SK-N-SH (cell line): ENCODE measurements around the gene MBD4. TPM values are rescaled to one million over a fixed set of nuclear protein-coding genes. Genes with fewer than 3 reads are reported as not detected.

Experiments used
- CTCF ChIA-PET: fragments of 300-600, 350-600 bp; formaldehyde crosslinking; extraction: SDS; loops from one replicate; lab custom pipeline; 2021; lab: Yijun Ruan, JAX
- POLR2A ChIA-PET: fragments of 350-600 bp; sonication (Branson Sonifier 250); formaldehyde crosslinking; extraction: SDS; loops from one replicate; lab custom pipeline; 2020; ENCODE audit warnings: antibody characterized with exemption, inconsistent platforms; lab: Yijun Ruan, JAX
- DNase-seq: peaks from one replicate; pipeline ENCODE4 v3.0.0; 2012
- H2AFZ ChIP-seq: fragments of 200-600 bp; sonication (generic); 2 replicates; pipeline ENCODE4 v1.8.1; 2016; ENCODE audit warnings: antibody characterized with exemption, mild to moderate bottlenecking, low read depth
- H3F3A ChIP-seq: fragments of 200-600 bp; sonication (generic); replicated peaks from 2 replicates; pipeline ENCODE3; 2016; ENCODE audit warnings: antibody characterized with exemption, mild to moderate bottlenecking; ENCODE audit not compliant: insufficient read depth
- H3K27ac ChIP-seq, 2 experiments: fragments of 200-500 bp in 1 of 2; fragments of 200-600 bp in 1 of 2; sonication (Bioruptor generic) in 1 of 2; sonication (generic), shearing (Covaris generic) in 1 of 2; 2 replicates each; pipeline versions ENCODE4 v1.5.1 to v1.6.1; 2014 to 2016; ENCODE audit warnings: low read depth in 2 of 2, inconsistent platforms in 1 of 2, low read length in 1 of 2, mild to moderate bottlenecking in 1 of 2, mixed read lengths in 1 of 2
- H3K27me3 ChIP-seq: fragments of 200-600 bp; sonication (generic), shearing (Covaris generic); 2 replicates; pipeline ENCODE4 v1.6.1; 2016; ENCODE audit warnings: mixed run types; ENCODE audit not compliant: insufficient read depth
- H3K36me3 ChIP-seq, 2 experiments: fragments of 200-500 bp in 1 of 2; fragments of 200-600 bp in 1 of 2; sonication (Bioruptor generic) in 1 of 2; sonication (generic) in 1 of 2; replicated peaks in 1 of 2; 2 replicates each; pipeline versions ENCODE3 to v1.5.1; 2014 to 2016; ENCODE audit warnings: low read length in 1 of 2, mild to moderate bottlenecking in 1 of 2; ENCODE audit not compliant: insufficient read depth in 2 of 2, control insufficient read depth in 1 of 2
- H3K4me1 ChIP-seq, 2 experiments: fragments of 200-500 bp in 1 of 2; fragments of 200-600 bp in 1 of 2; sonication (Bioruptor generic) in 1 of 2; sonication (generic), shearing (Covaris generic) in 1 of 2; 2 replicates each; pipeline versions ENCODE4 v1.5.1 to v1.6.1; 2014 to 2016; ENCODE audit warnings: low read depth in 1 of 2, low read length in 1 of 2, mixed run types in 1 of 2; ENCODE audit not compliant: insufficient read depth in 2 of 2, control insufficient read depth in 1 of 2
- H3K4me2 ChIP-seq: fragments of 200-600 bp; sonication (generic), shearing (Covaris generic); 2 replicates; pipeline ENCODE4 v1.6.1; 2017; ENCODE audit warnings: mixed run types
- H3K4me3 ChIP-seq, 2 experiments: fragments of 200-500 bp in 1 of 2; fragments of 200-600 bp in 1 of 2; sonication (Bioruptor generic) in 1 of 2; sonication (generic), shearing (Covaris generic) in 1 of 2; 2 replicates each; pipeline versions ENCODE4 v1.5.1 to v1.8.1; 2014 to 2016; ENCODE audit warnings: low read depth in 2 of 2, inconsistent platforms in 1 of 2, low read length in 1 of 2, mild to moderate bottlenecking in 1 of 2, mixed read lengths in 1 of 2, moderate library complexity in 1 of 2
- H3K79me2 ChIP-seq: fragments of 200-600 bp; sonication (generic); 2 replicates; pipeline ENCODE4 v1.8.1; 2017; ENCODE audit warnings: mild to moderate bottlenecking; ENCODE audit not compliant: insufficient read depth
- H3K9ac ChIP-seq: fragments of 200-600 bp; sonication (generic); 2 replicates; pipeline ENCODE4 v1.6.1; 2017; ENCODE audit warnings: mixed run types
- H3K9me2 ChIP-seq: fragments of 200-600 bp; sonication (generic); 2 replicates; pipeline ENCODE4 v1.6.1; 2017; ENCODE audit warnings: mixed run types
- H3K9me3 ChIP-seq: fragments of 200-600 bp; sonication (generic); 2 replicates; pipeline ENCODE4 v1.6.1; 2017; ENCODE audit warnings: mixed run types, mild to moderate bottlenecking, moderate library complexity
- H4K20me1 ChIP-seq: fragments of 200-600 bp; sonication (generic); 2 replicates; pipeline ENCODE4 v1.6.1; 2017; ENCODE audit warnings: mild to moderate bottlenecking, mixed run types; ENCODE audit not compliant: insufficient read depth
- CHD2 ChIP-seq: fragments of 150-350 bp; IDR thresholded peaks from 2 replicates; pipeline ENCODE4 v1.6.1; 2018; ENCODE audit warnings: low read length; ENCODE audit not compliant: partially characterized antibody
- EZH2phosphoT487 ChIP-seq: fragments of 200-600 bp; sonication (generic); IDR thresholded peaks from 2 replicates; pipeline ENCODE4 v1.6.1; 2017; ENCODE audit warnings: low read depth, mixed run types, mild to moderate bottlenecking, antibody characterized with exemption, moderate library complexity, borderline replicate concordance
- FOXJ3 ChIP-seq: sonication (generic); formaldehyde crosslinking; IDR thresholded peaks from 2 replicates; pipeline ENCODE4 v1.5.1; 2020; ENCODE audit warnings: mild to moderate bottlenecking, missing genetic modification reagents
- GATA2 ChIP-seq: sonication (generic); formaldehyde crosslinking; IDR thresholded peaks from 2 replicates; pipeline ENCODE4 v1.5.0; 2020; ENCODE audit warnings: mild to moderate bottlenecking, missing genetic modification reagents
- MEF2A ChIP-seq: IDR thresholded peaks from 2 replicates; pipeline ENCODE4 v1.4.0; 2012; ENCODE audit warnings: low read depth, borderline replicate concordance
- RXRA ChIP-seq: IDR thresholded peaks from 2 replicates; pipeline ENCODE4 v1.4.0; 2012; ENCODE audit warnings: low read depth, mild to moderate bottlenecking, borderline replicate concordance
- TEAD4 ChIP-seq: IDR thresholded peaks from 2 replicates; pipeline ENCODE4 v1.4.0; 2012; ENCODE audit warnings: mild to moderate bottlenecking, borderline replicate concordance; ENCODE audit not compliant: insufficient read depth
- WGBS: methylation state at CpG from one replicate; pipeline ENCODE4 v1.1.6; 2017; ENCODE audit warnings: low lambda C conversion rate; 5-methylcytosine and 5-hydroxymethylcytosine counted together
- polyA plus RNA-seq, 3 experiments: library from polyadenylated mRNA; depleted of rRNA; stranded (reverse); fragments of >200 nt; gene quantifications; 2 replicates each; pipeline ENCODE4 v1.2.3, GENCODE V29; 2012
- TF ChIP-seq, protein P1 (sequence below): IDR thresholded peaks from 2 replicates; pipeline ENCODE4 v1.4.0; 2012; ENCODE audit warnings: low read depth
- TF ChIP-seq, protein P2 (sequence below): fragments of 150-350 bp; IDR thresholded peaks from 2 replicates; pipeline ENCODE4 v1.6.1; 2016; ENCODE audit warnings: mild to moderate bottlenecking, low read depth, low read length

Gene MBD4
- polyA plus RNA-seq, 1 of the 3 experiments (the other 2 are of a cell fraction), result 11.1 TPM

DNA sequence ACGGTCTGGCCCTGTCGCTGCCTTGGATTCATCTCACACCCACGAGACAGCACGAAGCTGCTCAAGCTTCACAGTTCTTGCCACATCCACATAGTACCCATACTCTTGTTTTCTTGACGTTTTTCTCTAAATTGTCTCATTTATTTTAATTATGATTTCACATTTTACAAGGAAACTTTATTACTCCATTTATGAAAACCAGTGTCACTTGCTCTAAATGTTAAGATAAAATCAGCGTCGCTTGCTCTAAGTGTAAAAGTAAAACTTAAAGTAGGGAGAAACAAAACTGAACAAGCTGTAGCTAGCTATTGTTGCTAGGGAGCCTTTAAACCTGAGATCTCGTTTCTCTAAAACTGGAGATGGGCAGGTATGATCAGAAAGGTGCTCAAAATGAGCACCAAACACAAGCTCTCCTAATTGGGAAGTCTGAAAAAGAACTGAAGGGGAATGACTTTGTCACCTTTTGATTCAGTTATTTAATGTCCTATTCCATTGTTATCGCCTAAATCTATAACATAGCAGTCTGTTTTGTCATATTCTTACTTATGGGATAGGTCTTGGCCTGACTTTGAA is 956 bp upstream of the MBD4 start:
- 0 out of 2 replicates have a peak, but pooled peaks have one; percentile 7 for TF ChIP-seq GATA2 (CRISPR knock-in tag)
- TF ChIP-seq CHD2, result peak; percentile 9
- no peak for TF ChIP-seq MEF2A
- TF ChIP-seq, protein P1, sequence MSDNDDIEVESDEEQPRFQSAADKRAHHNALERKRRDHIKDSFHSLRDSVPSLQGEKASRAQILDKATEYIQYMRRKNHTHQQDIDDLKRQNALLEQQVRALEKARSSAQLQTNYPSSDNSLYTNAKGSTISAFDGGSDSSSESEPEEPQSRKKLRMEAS, result peak; percentile 82; the same call in 1 of the 2 replicates
- TF ChIP-seq EZH2phosphoT487, result no peak
- peak overlapping the region; percentile 78 for H3K9ac ChIP-seq
- peaks cover 19 to 31% of the 10 kb centered on the region in 2 experiments; a peak in 3 of 4 replicates for H3K4me1 ChIP-seq
- no peaks in the 10 kb centered on the region for H3K9me2 ChIP-seq
- no peaks in the 10 kb centered on the region for H3K9me3 ChIP-seq
- H4K20me1 ChIP-seq, result no peaks in the 10 kb centered on the region
- no peaks in the 10 kb centered on the region for H3K27me3 ChIP-seq
- POLR2A ChIA-PET, result interaction anchor here (1.0 to 2.3 kb wide), 3 partner anchors 11 to 125 kb away, joined by 3 to 12 read pairs (median 3); partner anchors contain the start of gene EFCAB12
- H3K27ac ChIP-seq, result peak overlapping the region; percentile 83 to 91
- peak overlapping the region; percentile 57 for H2AFZ ChIP-seq
- H3K79me2 ChIP-seq, result peaks cover 65% of the 10 kb centered on the region
- DNase-seq, result no peak
- H3K4me3 ChIP-seq, result peak overlapping the region; percentile 82 to 93
- H3K4me2 ChIP-seq, result peak overlapping the region; percentile 85
- WGBS, result 6% methylated on average over 9 of the region's 9 CpGs
- peaks cover 25% of the 10 kb centered on the region in 2 experiments for H3K36me3 ChIP-seq
- CTCF ChIA-PET, result interaction anchor here (1.0 to 1.1 kb wide), 2 partner anchors 31 to 124 kb away, joined by 3 read pairs; a partner anchor contains a TSS
- peaks cover 13% of the 10 kb centered on the region for H3F3A ChIP-seq

DNA sequence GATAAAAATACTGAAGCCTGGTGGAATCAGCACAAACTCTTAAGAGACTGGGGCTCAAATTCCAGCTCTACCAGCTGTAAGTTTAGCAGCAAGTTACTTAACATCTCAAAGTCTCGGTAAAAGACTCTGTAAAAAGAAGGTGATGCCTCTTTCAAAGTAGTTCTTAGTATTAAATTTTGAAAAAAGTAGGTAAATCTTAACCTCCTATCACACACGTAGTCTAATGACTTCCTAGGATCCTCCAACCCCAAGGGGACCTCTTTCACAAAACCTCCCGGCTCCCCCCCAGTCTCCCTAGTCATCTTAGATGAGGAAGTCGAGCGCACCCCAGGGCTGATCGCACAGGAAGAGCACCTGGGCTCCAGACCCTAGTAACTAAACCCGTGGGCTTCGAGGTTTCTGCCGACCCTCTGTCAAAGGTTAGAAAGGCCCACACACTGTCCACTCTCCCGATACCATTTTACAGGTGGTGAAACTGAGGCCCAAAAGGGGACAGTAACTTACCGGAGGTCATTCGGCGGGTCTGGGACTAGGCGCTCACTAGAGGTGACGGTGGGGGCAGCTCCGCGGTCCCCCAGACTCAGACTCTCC is 427 bp downstream of the MBD4 start:
- Histone ChIP-seq H3K79me2 (peaks cover 59% of the 10 kb centered on the region), H3K9me3 (no peaks in the 10 kb centered on the region), H3K27me3 (no peaks in the 10 kb centered on the region), H3K9ac (peak overlapping the region; percentile 92), H3K4me3 (peak overlapping the region; percentile 82 to 93), H3K27ac (peak overlapping the region; percentile 65 to 82; a peak in 3 of 4 replicates), H3K36me3 (peaks cover 36 to 39% of the 10 kb centered on the region in 2 experiments), H3K9me2 (no peaks in the 10 kb centered on the region), H3K4me1 (peaks cover 19 to 31% of the 10 kb centered on the region in 2 experiments; a peak in 3 of 4 replicates), H3F3A (peaks cover 13% of the 10 kb centered on the region), H2AFZ (peak overlapping the region; percentile 90), H4K20me1 (no peaks in the 10 kb centered on the region), H3K4me2 (peak overlapping the region; percentile 80)
- POLR2A ChIA-PET, result interaction anchor here (0.7 to 2.3 kb wide), 5 partner anchors 8 to 162 kb away, joined by 3 to 12 read pairs (median 3); partner anchors contain the start of gene EFCAB12
- WGBS, result under 1% methylated on average over 10 of the region's 17 CpGs
- TF ChIP-seq TEAD4 (no peak), RXRA (no peak), FOXJ3 (no peak)
- TF ChIP-seq, protein P2, sequence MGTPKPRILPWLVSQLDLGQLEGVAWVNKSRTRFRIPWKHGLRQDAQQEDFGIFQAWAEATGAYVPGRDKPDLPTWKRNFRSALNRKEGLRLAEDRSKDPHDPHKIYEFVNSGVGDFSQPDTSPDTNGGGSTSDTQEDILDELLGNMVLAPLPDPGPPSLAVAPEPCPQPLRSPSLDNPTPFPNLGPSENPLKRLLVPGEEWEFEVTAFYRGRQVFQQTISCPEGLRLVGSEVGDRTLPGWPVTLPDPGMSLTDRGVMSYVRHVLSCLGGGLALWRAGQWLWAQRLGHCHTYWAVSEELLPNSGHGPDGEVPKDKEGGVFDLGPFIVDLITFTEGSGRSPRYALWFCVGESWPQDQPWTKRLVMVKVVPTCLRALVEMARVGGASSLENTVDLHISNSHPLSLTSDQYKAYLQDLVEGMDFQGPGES, result no peak
- TF ChIP-seq, protein P1, result no peak
- no peak for DNase-seq
- CTCF ChIA-PET, result interaction anchor here (1.0 kb wide), 1 partner anchor 122 kb away, joined by 3 read pairs; a partner anchor contains a TSS
